Skeletal muscle satellite cell (primary cell): ENCODE results near the gene METTL8.
"Not testable (repeated sequence)": the region's sequence is repeated elsewhere in the genome, so short reads cannot be mapped to it uniquely, and the experiment has no call there.

ENCODE experiments used
- H3K27me3 ChIP-seq: 2 replicates; pipeline ENCODE4 v1.7.0; 2013; ENCODE audit warnings: low read length; ENCODE audit not compliant: control insufficient read depth, insufficient read depth
- H3K36me3 ChIP-seq: 2 replicates; pipeline ENCODE4 v1.7.0; 2013; ENCODE audit warnings: mild to moderate bottlenecking, control low read depth, low read length; ENCODE audit not compliant: insufficient read depth
- H3K4me1 ChIP-seq: 2 replicates; pipeline ENCODE4 v1.7.0; 2013; ENCODE audit warnings: low read length; ENCODE audit not compliant: control insufficient read depth, insufficient read depth
- H3K4me2 ChIP-seq: 2 replicates; pipeline ENCODE4 v1.7.0; 2013; ENCODE audit warnings: mild to moderate bottlenecking, low read length
- H3K4me3 ChIP-seq: 2 replicates; pipeline ENCODE4 v1.7.0; 2013; ENCODE audit warnings: low read length
- H3K9ac ChIP-seq: 2 replicates; pipeline ENCODE4 v1.7.0; 2013; ENCODE audit warnings: mild to moderate bottlenecking, low read depth, low read length, moderate library complexity
- H3K9me3 ChIP-seq: replicated peaks from 2 replicates; pipeline ENCODE4 v1.7.0; 2013; ENCODE audit warnings: mild to moderate bottlenecking, control low read depth, low read length

The METTL8 gene

DNA sequence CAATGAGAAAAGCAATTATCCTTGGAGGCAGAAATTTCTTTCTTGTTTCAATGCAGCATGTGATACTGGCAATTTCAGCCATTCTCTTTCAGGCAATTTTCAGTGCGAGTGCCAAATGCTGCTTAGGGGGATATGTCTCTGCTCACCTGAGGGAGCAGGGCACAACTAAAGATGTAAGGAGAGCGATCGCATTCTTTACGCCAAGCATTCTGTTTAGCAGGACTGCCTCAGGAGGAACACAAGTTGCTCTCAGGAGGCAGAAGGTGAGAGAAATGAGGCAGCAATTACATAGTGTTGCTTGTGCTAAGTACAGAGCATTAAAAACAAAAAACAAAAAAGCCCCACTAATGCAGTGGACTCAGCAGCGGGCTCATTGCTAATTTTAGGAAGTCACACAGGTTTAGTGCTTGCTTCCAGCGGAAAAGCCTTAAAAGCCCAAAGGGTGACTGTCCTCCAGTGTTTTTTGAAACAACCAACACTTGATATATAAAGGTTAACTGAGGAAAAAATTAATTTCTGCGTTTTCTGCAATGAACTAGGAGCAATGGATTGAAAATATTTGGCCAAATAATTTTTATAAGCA, 116.9 kb downstream of the METTL8 start:
- Histone ChIP-seq H3K27me3 (no peaks in the 10 kb centered on the region), H3K4me3 (no peak overlapping the region), H3K4me1 (no peaks in the 10 kb centered on the region), H3K36me3 (no peaks in the 10 kb centered on the region), H3K4me2 (no peak overlapping the region), H3K9ac (no peak overlapping the region), H3K9me3 (no peaks in the 10 kb centered on the region)

- Histone ChIP-seq H3K4me2 (no peak overlapping the region), H3K36me3 (no peaks in the 10 kb centered on the region), H3K9me3 (no peaks in the 10 kb centered on the region), H3K9ac (no peak overlapping the region), H3K4me1 (no peaks in the 10 kb centered on the region), H3K27me3 (no peaks in the 10 kb centered on the region), H3K4me3 (no peak overlapping the region)
These were observed 117.6 kb downstream of the METTL8 start for GRCh38 chr2:171316220-171316619.

DNA sequence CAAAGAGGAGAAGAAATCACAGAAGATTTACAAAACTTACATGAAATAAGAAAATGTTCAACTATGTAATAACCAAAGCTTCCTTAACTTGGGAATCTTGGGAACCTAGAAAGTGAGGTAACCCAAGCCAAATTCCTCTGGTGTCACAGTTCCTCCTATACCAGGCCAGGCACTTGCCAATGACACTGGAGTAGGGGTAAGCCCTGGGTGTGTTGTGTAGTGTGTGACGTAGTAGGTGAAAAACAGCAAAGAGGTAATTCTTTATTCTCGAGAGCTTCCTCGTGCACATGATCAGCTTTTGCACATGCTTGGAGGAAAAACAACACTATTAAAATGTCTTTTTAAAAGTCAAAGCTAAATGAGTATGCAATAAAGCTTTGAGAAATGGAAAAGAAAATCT, 118.0 kb downstream of the METTL8 start:
- no peak overlapping the region for H3K4me2 ChIP-seq
- H3K9me3 ChIP-seq: no peaks in the 10 kb centered on the region

GRCh38 chr2:171312182-171312581, 121.6 kb downstream of the METTL8 start:
- not testable (repeated sequence) for H3K9ac ChIP-seq, H3K4me2 ChIP-seq, H3K27me3 ChIP-seq, H3K9me3 ChIP-seq, H3K4me1 ChIP-seq, H3K4me3 ChIP-seq, H3K36me3 ChIP-seq

More for the DNA sequence above, 118.0 kb downstream of the METTL8 start:
- Histone ChIP-seq H3K27me3 (no peaks in the 10 kb centered on the region), H3K4me3 (no peak overlapping the region), H3K4me1 (no peaks in the 10 kb centered on the region), H3K36me3 (no peaks in the 10 kb centered on the region), H3K9ac (no peak overlapping the region)

- H3K4me2 ChIP-seq, H3K36me3 ChIP-seq, H3K4me3 ChIP-seq, H3K9me3 ChIP-seq, H3K27me3 ChIP-seq, H3K4me1 ChIP-seq, H3K9ac ChIP-seq: not testable (repeated sequence)
These were observed 122.2 kb downstream of the METTL8 start for GRCh38 chr2:171311589-171311988.

DNA sequence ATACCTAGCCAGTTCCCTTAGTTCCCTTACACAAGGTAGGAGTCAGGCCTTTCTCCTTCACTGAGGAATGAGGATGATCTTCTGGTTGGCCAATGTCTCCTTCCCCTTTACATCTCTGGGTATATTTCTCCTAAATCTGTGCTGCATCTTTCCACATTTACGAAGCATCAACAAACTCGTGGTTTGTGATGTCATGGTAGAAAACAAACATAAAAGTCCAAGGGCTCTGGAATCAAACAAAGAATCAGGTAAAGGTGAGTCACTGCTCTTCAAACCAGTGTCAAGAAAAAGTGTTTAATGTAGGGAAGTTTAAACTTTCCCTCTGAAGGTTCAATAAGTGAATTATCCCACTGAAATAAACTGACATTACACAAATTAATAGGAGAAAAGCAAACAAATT, 122.9 kb downstream of the METTL8 start:
- Histone ChIP-seq H3K36me3 (no peaks in the 10 kb centered on the region), H3K9ac (no peak overlapping the region)

DNA sequence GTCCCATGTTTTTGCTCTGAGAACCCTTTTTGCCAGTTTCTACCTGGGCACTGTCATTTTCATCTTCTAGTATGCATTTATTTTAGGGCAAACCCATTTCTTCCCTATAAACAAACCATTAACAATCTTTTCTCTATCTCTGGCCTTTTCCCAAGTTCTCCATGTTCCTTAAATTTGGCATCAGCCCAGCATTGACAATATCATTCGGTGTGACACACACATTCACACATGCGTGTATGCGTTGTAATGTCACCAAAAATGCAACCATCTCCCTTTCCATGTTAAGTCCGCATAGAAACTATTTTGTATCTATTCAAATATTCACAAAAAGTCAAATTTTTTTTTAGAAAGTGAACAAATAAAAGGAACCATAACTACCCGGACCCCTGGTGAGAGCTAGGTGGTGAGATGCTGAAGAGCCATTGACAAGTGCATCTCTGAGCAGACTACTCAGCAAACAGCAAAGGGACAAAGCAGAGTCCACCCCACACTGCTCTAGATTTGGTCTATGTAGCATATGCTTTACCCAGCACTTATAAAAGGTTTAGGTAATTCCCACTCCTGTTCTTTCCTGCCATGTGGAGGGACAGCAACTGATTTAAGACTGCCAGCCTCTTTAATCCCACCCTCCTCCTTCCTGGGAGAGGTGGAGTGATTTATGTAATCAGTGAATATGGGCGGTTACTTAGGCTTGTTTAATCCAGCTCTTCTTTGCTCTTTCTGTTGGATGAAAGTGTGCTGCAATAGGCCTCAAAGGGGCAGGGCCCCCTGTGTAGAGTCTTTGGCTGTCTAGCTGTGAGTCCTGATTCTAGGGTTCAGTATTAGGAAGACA, 124.1 kb downstream of the METTL8 start:
- Histone ChIP-seq H3K36me3 (no peaks in the 10 kb centered on the region), H3K4me2 (no peak overlapping the region), H3K27me3 (no peaks in the 10 kb centered on the region), H3K9me3 (no peaks in the 10 kb centered on the region), H3K9ac (no peak overlapping the region), H3K4me1 (no peaks in the 10 kb centered on the region), H3K4me3 (no peak overlapping the region)

More for the DNA sequence above, 122.9 kb downstream of the METTL8 start:
- Histone ChIP-seq H3K4me2 (no peak overlapping the region), H3K4me1 (no peaks in the 10 kb centered on the region), H3K4me3 (no peak overlapping the region), H3K27me3 (no peaks in the 10 kb centered on the region), H3K9me3 (no peaks in the 10 kb centered on the region)

DNA sequence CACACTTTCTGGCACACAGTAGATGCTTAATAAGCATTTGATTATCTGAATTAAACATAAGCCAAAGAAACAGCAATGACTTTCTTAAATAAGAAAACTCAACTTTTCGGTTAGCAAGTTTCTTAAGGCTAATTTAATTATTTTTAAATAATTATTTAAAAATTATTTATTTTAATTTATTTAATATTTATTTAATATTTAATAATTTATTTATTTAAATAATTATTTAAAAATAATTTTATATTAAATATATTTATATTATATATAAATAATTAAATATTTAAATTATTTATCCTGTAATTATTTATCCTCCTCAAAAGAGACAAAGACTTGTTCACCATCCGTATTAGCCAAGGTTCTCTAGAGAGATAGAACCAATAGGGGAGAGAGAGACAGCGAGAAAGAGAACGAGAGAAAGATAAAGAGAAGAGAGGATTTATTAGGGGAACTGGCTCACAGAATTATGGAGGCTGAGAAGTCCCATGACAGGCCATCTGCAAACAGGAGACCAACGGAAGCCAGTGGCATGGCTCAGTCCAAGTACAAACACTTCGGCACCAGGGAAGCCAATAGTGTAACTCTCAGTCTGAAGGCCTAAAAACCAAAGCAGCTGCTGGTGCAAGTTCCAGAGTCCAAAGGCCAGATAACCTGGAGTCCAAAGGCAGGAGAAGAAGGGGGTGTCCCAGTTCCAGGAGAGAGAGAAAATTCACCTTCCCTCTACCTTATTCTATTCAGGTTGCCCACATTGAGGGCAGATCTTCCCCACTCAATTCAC, 125.3 kb downstream of the METTL8 start:
- H3K9me3 ChIP-seq: no peaks in the 10 kb centered on the region
- H3K9ac ChIP-seq: no peak overlapping the region
- no peak overlapping the region for H3K4me3 ChIP-seq
- no peaks in the 10 kb centered on the region for H3K36me3 ChIP-seq
- H3K4me1 ChIP-seq: no peaks in the 10 kb centered on the region
- H3K27me3 ChIP-seq: no peaks in the 10 kb centered on the region
- no peak overlapping the region for H3K4me2 ChIP-seq

- Histone ChIP-seq H3K27me3 (no peaks in the 10 kb centered on the region), H3K36me3 (no peaks in the 10 kb centered on the region), H3K4me2 (no peak overlapping the region), H3K4me3 (no peak overlapping the region), H3K4me1 (no peaks in the 10 kb centered on the region), H3K9me3 (no peaks in the 10 kb centered on the region), H3K9ac (no peak overlapping the region)
These were observed 126.2 kb downstream of the METTL8 start for GRCh38 chr2:171307560-171307959.

DNA sequence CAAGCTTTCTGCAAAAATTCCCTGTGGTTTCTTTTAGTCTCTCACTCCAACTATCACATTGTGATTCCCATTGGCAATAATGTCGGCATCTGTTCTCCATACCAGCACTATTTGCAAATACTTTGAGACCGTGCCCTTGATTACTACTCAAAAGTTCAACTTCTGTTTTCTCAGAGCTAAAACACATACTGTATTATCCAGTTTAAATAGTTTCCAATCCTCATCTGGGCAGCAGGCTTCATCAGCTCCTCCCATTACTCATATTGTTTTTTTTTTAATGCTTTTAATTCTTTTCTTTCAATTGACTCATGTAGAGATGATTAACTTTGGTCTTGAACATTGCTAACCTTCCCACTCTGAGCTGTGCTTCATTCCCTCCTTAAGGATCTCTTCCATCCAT, 135.8 kb downstream of the METTL8 start:
- Histone ChIP-seq H3K4me2 (no peak overlapping the region), H3K4me1 (peaks cover 4% of the 10 kb centered on the region), H3K9ac (no peak overlapping the region), H3K36me3 (no peaks in the 10 kb centered on the region), H3K27me3 (no peaks in the 10 kb centered on the region), H3K9me3 (no peaks in the 10 kb centered on the region), H3K4me3 (no peak overlapping the region)

DNA sequence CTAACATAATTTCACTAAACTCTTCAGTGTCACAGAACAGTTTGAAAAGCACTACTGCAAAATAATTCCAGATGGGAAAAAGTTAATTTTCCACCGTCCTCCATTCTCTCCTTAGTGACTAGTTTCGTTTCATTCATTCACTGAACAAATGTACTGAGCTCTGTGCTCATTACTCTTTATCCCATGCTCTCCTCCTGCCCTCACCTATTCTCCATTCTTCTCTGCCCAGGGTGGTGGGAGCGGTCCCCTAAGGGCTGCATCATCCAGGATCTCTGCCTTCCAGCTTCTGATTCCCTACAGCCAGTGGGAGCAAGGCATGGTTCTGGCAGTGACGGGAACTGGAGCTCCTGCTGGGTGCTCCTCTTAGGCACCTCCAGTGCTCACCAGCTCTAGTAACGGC, 139.2 kb downstream of the METTL8 start:
- Histone ChIP-seq H3K4me3 (no peak overlapping the region), H3K9ac (no peak overlapping the region), H3K4me1 (peaks cover 4% of the 10 kb centered on the region), H3K36me3 (no peaks in the 10 kb centered on the region), H3K27me3 (no peaks in the 10 kb centered on the region), H3K9me3 (no peaks in the 10 kb centered on the region), H3K4me2 (no peak overlapping the region)
